Stimulated activated CD4-positive, alpha-beta T cell treated with anti-CD3 and anti-CD28 coated beads, Interleukin-15, amount 100 ng/mL, for 48 hours (primary cell): ENCODE results near the gene CFAP100.

ENCODE experiments used
- DNase-seq, 2 donors: peaks; one replicate each; pipeline ENCODE4 v3.0.0-alpha.2; 2020; ENCODE audit warnings: low read depth in 2 of 2

The CFAP100 gene

GRCh38 chr3:126373682-126374601, 20.8 kb upstream of the CFAP100 start:
- no peak for DNase-seq

GRCh38 chr3:126375835-126376331, 18.8 kb upstream of the CFAP100 start:
- no peak for DNase-seq

DNA sequence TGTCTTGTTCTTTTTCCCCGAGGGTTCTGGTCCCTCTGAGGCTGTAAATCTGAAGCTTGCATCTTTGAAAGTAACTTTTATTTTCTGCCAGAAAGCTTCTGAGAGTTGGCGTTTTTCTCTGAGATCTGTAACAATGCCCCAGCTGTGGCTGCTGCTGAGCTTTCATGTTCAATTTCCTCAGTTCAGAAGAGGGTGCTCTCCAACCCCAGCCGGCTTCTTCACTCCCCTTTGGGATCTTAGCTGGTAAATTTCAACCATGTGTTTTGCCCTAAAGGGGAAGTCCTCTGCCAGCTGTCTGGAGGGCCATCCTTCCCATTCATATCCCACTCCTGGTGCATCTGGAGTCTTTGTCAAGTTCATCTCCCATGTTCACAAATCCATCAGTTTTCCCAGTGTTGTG, 18.3 kb upstream of the CFAP100 start:
- DNase-seq: no peak

DNA sequence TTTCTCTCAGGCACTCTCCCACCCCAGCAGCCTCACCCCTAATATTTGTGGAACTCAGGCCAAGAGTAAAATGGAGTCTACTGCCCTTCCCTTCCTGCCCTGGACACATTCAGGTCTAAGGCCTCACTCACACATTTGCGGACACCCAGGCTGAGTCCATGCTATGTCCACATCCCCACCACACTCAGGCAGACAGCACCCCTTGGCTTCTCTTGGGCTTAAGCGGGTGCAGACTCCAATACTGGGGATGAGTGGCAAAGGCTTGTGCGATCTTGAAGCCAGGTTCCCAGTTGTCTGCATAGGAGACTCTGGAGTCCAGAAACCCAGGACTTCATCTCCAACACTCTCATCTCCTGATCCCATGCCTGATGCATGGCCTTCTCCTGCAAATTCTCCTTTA, 17.5 kb upstream of the CFAP100 start:
- DNase-seq: no peak

GRCh38 chr3:126378341-126378751, 16.4 kb upstream of the CFAP100 start:
- no peak for DNase-seq

- DNase-seq: no peak
These were observed 14.5 kb upstream of the CFAP100 start for GRCh38 chr3:126380011-126380768.

DNA sequence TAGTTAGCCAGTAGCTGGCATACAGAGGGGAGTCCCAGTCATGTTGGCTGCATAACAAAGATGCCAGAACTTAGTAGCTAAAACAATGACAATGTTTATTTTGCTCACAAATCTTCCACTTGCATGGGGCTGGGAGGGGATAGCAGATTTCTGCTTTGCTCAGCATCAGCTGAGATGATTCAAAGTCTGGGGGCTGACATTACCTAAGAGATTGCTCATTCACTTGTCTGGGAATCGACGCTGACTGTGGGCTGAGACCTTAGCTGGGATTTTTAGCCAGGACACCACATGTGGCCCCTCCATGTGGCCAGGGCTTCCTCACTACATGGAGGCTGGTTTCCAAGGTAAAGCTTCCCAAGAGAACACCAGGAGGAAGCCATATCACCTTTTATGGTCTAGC, 12.7 kb upstream of the CFAP100 start:
- DNase-seq: no peak

GRCh38 chr3:126389112-126389793, 5.5 kb upstream of the CFAP100 start:
- DNase-seq: peak in 1 of 2 donors; percentile 17

DNA sequence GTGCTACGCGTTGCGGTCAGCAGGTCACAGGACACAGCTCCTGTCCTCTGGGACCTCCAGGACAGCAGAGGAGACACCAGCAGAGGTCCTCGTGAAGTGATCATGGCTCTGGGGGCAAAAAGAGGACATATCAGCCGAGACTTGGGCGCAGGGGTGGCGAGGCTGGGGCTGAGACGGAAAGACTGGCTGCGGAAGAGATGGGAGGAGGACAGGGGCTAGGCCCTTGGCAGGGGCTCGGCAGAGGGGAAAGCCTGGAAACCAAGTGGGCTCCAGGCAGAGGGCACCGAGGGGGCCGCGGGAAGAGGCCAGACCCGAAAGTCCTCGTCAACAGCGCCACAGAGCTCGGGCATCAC, 4.9 kb upstream of the CFAP100 start:
- no peak for DNase-seq

GRCh38 chr3:126390201-126390600, 4.5 kb upstream of the CFAP100 start:
- no peak for DNase-seq

DNA sequence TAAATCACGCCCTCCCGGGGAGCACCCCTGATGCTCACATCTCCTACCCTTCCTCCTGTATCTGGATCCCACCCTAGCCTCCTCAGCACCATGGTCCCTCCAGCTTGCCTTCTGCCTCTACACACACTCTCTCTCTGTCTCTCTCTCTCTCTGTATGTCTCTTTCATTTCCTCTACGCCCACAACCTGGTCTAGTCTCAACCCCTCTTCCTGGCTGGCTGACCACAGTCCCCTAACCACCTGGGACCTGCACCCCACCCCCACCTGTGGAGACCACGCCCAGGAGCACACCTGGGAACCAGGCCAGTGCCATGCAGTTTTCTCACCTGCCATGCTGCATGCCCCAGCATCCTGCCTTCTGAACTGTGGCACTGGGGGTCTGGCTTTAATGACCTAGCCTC, 4.0 kb upstream of the CFAP100 start:
- DNase-seq: no peak

- no peak for DNase-seq
These were observed 3.1 kb upstream of the CFAP100 start for GRCh38 chr3:126391631-126392030.

- no peak for DNase-seq
These were observed 2.5 kb upstream of the CFAP100 start for GRCh38 chr3:126392246-126392645.

GRCh38 chr3:126393563-126393962, 1.1 kb upstream of the CFAP100 start:
- DNase-seq: no peak

DNA sequence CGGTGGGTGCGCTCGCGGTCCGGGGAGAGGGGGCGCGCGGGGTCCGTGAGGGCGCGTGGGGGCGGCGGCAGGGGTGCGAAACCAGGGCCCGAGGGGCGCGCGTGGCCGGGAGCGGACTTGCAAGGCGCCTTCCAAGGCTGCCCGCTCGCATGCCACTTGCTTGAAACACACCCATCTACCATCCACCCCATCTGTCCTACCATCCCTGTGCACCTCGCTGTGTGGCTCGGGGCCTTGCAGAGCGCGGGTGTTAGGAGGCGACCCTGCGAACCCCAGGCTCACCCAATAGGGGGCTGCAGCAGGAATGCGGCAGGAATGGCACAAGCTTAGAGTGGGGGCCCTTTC, 240 bp downstream of the CFAP100 start:
- no peak for DNase-seq

DNA sequence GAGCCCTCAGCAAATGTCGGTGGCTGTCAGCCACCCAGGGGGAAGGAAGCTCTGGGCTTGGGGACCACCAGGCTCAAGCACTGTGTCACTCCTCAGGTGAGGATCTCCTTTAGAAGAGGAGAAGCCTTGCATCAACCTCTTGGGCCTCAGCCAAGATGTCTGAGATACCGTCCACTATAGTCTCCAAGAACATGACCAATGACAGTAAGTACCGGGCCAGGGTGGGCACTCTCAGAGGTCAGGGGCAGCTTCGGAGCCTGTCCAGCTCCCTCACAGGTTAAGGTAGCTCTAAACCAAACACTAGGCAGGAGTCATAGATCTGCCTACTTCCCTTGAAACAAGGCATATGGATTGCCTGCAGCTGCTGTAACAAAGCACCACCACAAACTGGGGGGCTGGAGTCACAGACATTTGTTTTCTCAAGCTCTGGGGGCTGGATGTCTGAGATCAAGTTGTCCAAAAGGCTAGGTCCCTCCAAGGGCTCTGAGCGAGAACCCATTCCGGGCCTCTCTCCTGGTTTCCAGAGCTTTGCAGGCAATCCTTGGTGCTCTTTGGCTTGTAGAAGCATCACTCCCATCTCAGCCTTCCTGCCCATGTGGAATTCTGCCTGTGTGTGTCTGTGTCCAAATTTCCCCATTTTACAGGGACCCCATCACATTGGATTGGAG, 1.3 kb downstream of the CFAP100 start:
- DNase-seq: no peak

- DNase-seq: no peak
These were observed 1.8 kb downstream of the CFAP100 start for GRCh38 chr3:126396536-126396935.

DNA sequence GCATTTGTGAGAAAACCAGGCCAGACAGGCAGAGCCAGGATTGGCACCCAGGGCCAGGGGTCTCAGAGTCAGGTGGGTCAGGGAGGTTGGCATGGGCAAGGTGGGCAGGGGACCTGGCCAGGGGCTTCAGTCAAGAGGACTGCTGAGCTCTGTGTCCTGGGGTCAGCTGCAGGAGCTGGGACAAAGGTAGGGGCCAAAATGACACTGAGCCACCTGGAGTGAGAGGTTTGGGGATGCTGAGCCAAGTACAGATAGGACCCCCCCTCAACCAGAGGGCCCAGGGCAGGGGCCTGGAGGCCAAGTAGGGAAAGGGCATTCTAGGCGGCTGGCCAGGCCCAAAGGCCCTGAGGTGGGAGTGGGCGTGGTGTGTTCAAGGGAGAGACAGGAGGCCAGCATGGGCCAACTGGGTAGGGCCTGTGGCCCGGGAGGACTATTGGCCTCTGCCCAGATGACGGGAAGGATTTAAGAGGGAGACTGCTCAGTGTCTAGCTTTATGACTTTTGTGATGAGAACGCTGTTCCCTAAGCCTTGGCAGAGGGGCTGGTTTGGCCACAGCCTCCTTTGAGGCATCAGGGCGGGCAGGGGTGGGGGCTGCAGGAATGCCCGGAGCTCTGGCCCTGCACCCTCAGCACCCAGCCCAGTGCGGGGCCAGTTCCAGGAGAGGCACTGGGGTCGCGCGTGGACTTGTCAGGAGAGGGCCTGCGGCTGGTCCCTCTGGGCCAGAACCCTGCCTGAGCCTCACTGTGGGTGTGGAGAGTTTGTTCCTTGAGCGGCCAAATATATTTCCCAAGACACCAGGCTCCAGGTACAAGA, 3.1 kb downstream of the CFAP100 start:
- no peak for DNase-seq

GRCh38 chr3:126398423-126399350, 4.0 kb downstream of the CFAP100 start:
- DNase-seq: no peak

- DNase-seq: no peak
These were observed 4.6 kb downstream of the CFAP100 start for GRCh38 chr3:126399351-126399735.
